NCI-H1436 treated with DMSO at 0.1 percent for 48 hours (cell line): ENCODE data around the gene SBNO2.

Experiments used
- DNase-seq: peaks from one replicate; lab custom pipeline; 2025; lab: John Stamatoyannopoulos, UW

The SBNO2 gene

DNA sequence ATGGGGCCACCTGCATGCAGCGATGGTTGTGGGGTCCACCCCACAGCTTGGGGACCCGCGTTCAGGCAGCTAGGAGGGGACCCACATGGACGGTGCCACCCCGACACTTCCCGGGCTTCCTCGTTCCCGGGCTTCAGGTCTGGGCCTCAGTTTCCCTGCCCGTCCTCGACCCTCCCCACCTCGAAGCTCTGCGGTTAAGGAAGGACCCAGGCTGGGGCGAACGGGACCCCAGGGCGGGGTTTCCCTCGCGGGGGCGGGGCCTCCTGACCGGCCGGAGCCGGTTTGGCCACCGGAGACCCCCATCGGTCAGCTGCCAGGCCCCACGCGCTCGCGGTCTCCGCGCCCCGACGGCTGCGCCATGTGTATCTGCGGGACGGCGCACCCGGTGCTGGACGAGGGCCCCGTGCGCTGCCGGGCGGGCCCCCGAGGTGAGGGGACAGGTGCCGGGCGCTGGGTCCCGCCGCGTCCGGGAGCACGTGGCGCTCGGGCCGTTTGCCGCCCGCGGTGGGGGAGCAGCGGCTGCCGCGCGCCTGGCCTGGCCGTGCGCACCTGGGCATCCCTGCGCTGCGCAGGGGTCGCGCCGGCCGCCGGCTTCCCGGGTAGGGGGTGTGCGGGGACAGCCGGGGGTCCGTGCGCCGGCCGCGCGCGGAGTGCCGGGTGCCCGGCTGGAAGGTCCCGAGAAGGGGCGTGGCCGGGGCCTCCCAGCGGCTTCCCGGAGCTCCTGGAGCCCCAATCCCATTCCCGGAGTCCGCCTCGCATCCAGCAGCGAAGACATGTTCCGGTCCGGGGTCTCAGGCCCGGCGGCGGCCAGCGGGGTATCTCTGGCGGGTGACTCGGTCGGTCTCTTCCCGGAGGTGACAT lies 102.9 kb downstream of the SBNO2 start:
- no peak for DNase-seq

DNA sequence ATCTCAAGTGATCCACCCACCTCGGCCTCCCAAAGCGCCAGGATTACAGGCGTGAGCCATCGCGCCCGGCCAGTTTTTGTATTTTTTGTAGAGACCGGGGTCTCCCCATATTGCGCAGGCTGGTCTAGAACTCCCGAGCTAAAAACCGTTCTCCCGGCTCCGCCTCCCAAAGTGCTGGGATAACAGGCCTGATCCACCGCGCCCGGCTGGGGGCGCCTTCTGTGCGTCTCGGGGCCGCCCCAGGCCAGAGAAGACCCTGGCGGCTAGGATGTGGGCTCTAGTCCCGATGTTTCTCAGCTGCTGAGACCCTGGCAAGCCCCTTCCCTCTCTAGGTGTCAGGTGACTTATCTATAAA lies 103.5 kb downstream of the SBNO2 start:
- DNase-seq = no peak

DNA sequence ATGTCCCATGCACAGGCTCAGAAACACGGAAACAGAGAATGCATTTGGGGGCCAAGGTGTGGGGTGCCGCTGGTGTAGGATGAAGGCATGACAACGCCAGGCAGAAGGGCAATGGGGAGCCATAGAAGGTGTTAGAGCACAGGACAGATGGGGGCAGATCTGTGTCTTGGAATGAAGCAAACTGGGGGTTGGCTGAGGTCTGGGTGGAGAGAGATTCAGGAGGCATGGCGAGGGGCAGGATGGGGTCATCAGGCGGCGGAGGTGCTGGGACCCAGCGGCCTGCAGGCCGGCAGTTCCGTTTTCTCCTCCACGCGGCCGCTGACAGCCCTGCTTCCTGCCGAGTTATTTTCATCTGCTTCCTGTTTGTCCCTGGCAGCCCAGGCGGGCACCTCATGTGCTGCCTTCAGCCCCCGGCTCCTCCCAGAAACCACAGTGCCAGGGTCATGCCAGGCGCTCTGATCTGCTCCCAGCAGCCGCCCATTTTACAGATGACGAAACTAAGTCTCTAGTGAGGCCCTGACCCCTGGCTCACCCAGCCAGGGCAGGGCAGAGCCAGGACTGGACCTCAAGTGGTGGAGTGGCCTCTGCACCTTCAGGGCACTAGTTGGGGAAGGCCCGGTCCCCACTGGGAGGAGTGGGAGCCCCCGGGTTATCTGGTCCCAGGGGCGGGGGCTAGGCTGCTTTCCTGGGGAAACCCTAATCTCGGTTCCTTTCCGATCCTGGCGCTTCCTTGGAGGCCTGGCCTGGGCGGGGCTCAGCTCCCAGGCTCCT lies 104.9 kb downstream of the SBNO2 start:
- no peak for DNase-seq

DNA sequence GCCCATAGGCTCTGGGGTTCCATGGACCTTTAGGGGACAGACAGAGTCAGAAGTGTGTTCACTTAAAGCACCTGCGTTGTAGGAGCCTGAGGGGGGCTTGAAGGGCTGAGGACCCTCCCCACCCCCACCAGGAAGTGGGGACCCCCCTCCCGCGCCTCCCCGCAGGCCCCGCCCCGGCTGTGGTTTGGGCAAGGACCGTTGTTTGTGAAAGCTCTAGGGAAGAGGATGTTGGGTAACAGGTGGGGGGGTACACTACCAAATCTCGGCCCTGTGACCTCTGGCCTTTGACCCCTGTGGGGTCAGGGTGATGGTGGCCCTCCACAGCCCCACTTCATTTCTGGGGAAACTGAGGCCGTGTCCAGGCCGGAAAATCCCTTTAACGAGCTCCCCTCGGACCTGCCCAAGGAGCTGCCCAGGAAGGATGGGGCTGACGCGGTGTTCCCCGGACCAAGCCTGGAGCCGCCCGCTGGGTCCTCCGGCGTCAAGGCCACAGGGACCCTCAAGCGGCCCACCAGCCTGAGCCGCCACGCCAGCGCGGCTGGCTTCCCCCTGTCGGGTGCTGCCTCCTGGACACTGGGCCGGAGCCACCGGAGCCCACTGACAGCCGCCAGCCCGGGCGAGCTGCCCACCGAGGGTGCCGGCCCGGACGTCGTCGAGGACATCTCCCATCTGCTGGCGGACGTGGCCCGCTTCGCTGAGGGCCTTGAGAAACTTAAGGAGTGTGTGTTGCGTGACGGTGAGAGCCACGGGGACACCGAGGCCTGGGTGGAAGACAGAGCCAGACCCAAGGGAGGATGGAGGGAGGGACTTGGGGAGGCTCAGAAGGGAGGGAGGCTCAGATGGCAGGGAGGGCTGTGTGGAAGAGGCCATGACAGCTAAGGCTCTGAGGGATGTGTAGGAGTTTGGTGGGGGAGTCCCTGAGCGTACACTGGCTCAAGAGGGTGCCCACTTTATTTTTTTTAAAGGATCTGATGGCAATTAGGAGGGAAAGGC lies 105.8 kb downstream of the SBNO2 start:
- DNase-seq = no peak

DNA sequence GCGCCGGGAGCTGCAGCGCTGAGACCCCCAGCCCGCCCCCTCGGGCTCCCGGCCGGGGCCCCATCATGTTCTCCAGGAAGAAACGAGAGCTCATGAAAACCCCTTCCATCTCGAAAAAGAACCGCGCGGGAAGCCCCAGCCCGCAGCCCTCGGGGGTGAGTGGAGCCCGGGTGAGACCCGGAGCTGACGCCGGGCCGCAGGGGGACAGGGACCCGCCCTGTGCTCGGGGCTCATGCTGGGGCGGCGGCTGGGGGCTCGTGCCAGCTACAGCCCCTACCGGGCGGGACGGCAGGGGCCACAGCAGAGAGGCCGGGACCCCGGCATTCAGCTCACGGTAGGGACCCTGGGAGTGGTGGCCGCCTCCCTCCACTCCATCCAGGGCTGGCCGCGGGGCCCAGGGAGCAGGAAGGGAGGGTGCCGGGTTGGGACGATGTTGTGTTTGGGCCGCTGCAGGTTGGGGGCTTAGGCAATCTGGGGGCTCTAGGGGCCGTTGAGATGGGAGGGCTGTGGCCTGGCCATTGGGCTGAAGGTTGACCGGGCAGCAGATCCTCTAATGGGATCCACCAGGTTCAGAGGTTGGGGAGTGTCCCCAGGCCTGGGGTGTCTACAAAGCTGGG lies 106.6 kb downstream of the SBNO2 start:
- DNase-seq = no peak

DNA sequence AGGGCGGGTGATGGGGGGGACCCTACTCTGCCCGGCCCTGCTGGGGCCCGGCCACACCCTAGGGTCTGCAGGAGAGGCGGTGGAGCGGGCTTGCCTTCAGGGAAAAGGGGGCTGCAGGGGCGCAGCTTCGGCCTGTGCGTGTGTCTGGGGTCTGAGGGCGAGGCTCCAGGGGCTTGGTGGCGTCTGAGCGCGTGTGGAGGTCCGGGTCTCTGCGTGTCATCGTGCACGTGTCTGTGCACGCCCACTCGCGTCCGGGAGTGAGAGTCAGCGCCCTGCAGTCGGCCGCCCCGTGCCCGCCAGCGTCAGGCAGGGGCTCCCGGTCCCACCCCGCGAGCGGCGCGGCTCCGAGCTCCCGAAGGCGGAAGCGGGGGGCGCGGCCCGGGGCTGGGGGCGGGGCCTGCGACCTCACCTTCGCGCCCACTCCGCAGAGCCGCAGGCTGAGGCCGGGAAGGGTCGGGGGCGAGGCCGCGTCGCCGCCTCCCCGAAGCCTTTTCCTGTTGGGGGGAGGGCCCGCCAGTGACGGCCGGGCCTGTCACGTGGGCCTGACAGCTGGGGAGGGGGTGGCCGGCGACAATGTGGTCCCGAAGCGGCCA lies 107.2 kb downstream of the SBNO2 start, which contains the start of gene ARHGAP45:
ARHGAP45 (plus strand) TSS at position 420 of the 593 bp plus-strand sequence. CDS start 239 bp downstream, outside the sequence.
- DNase-seq = no peak

DNA sequence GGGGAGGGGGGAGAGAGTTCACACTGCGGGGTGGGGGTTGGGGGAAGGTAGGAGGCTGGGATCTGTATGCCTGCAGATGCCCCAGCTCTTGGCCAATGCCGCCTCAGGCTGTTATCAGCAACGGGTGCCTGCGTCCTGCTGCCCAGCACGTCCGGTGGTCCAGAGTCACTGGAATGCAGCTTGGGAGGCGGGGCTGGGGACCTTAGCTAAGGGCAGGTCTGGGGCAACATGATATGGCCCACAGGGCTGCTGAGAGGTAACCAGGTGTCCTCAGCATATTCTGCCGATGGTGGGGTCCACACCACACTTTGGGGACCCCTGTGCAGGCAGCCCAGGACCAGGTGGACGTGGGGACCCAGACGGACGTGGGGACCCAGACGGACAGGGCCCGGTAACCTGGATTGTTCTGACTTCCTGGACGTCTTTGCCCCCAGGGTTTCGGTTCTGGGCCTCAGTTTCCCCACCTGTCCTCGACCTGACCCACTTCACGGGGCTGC lies 107.8 kb downstream of the SBNO2 start:
- DNase-seq = no peak

DNA sequence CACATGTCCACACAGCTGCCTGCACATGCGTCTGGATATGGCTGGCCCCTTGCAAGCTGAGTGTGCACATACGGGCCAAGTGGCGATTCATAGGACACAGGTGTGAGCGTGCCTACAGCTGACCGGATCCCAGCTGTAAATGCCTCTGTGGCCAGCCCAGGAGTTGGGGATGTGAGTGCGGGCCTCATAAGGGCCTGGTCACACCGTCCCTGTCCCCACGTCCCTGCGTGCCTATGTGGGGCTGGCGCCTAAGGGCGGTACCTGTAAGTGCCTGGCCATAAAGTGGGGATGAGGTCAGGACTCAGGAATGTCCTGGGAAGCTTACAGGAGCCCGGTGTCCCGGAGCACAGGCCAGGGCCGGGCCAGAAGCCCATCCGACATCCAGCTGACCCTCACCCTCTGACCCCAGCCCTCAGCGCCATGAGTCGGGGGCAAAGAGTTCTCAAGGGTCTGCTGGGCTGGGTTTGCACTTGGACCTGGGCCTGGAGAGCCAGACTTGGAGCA lies 108.4 kb downstream of the SBNO2 start:
- DNase-seq = no peak

DNA sequence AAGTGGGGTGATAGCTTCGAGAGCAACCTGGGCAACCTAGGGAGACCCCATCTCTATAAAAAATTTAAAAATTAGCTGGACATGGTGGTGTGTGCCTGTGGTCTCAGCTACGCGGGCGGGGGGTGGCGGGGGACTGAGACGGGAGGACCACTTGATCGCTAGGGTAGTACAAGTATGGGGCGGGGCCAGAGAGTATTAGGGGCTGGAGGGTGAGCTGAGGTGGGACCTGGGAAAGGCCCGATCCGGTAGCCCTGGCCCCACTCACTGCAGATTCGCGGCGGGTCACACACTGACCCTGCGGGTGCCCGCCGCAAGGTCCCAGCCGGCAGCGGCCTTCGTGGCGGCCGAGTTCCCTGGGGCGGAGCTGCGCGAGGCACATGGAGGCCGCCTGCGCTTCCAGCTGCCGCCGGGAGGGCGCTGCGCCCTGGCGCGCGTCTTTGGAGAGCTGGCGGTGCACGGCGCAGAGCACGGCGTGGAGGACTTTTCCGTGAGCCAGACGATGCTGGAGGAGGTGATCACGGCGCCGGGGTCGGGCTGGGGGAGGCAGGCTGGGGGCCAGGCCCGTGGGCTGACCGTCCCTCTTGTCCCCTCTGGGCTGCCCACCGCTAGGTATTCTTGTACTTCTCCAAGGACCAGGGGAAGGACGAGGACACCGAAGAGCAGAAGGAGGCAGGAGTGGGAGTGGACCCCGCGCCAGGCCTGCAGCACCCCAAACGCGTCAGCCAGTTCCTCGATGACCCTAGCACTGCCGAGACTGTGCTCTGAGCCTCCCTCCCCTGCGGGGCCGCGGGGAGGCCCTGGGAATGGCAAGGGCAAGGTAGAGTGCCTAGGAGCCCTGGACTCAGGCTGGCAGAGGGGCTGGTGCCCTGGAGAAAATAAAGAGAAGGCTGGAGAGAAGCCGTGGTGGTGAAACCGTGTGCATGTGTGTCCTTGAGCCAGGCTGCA lies 109.1 kb downstream of the SBNO2 start:
- DNase-seq = no peak

DNA sequence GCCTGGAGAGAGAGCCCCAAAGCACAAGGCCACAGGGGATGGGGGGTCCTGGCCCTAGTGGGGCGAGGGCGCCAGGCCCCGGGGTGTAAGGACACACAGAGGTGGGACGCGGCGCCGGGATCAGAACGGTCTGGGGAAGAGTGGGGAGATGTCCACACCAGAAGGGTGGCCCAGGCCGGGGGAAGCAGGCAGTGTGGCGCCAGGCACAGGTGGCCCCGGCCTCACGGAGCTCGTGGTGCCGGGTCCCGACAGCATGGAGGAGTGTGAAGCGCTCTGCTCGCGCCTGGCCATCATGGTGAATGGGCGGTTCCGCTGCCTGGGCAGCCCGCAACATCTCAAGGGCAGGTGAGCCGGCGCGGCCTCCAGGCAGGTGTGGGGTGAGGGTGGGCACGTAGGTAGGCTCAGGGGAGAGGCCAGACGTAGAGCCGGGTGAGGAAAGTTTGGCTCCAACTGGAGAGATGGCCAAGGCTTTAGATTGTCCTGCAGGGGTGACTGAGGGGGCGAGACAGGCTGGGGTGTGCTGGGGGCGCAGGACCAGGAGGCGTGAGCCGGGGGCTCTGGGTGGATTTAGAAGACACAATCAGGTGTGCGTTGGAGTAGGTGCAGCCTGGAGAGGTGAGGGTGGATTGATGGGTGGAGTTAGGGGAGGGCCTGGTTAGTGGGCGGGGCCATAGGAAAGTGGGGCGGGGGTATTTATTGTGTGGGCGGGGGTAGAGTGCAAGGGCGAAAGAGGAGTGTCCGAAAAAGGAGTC lies 110.0 kb downstream of the SBNO2 start:
- DNase-seq = no peak

DNA sequence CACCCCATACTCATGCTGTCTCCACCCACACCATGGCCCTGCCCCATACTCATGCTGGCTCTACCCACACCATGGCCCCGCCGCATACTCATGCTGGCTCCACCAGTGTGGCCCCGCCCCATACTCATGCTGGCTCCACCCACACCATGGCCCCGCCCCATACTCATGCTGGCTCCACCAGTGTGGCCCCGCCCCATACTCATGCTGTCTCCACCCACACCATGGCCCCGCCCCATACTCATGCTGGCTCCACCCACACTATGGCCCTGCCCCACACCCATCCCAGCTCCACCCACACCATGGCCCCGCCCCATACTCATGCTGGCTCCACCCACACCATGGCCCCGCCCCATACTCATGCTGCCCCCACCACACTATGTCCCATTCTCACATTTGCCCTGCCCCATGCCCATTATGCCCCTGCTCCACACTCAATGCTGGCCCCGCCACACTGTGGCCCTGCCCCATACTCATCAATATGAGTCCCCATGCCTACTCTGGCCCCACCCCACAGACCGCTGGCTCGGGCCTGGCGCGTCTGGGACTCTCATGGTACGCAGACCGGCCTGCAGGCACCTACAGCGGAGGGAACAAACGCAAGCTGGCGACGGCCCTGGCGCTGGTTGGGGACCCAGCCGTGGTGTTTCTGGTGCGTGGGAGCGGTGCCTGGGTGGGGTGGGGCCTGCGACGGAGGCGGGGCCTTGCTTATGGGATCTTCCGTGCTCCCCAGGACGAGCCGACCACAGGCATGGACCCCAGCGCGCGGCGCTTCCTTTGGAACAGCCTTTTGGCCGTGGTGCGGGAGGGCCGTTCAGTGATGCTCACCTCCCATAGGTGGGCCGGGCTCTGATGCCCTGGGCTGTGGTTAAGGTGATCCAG lies 110.8 kb downstream of the SBNO2 start:
- no peak for DNase-seq

DNA sequence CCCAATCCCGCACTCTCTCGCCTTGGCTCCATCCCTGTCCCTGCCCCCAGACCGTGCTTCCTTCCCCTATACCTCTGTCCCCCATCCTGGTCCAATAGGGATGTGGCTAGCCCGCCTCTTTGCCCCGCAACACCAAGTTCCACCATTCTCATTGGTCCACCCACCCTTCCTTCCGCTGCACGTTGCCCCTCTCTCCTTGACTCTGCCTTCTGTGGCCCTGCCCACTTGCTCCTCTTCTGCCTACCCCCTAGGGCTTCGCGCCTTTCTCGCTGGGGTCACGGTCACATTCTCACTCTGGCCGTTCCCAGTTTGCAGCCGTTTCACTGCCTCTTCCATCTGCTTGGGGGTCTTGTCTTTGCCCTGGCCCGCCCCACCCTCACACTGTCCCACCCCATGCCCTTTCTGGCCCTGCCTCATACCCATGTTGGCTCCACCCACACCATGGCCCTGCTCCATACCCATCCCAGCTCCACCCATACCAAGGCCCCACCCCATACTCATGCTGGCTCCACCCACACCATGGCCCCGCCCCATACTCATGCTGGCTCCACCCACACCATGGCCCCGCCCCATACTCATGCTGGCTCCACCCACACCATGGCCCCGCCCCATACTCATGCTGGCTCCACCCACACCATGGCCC lies 111.6 kb downstream of the SBNO2 start:
- DNase-seq = no peak

DNA sequence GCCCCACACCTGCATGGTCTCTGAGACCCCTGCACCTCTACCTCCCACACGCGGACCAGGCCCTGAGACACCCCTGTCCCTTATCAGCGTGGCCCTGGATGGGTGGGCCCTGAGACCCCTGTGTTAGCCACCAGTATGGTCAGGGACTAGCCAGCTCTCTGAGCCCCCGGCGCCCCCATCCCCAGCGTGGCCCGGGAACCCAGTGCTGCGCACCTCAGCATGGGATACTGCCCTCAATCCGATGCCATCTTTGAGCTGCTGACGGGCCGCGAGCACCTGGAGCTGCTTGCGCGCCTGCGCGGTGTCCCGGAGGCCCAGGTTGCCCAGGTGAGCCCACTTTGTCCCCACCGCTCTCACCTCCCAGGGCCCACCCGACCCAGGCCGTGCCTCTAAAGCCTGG lies 112.1 kb downstream of the SBNO2 start:
- DNase-seq = no peak

DNA sequence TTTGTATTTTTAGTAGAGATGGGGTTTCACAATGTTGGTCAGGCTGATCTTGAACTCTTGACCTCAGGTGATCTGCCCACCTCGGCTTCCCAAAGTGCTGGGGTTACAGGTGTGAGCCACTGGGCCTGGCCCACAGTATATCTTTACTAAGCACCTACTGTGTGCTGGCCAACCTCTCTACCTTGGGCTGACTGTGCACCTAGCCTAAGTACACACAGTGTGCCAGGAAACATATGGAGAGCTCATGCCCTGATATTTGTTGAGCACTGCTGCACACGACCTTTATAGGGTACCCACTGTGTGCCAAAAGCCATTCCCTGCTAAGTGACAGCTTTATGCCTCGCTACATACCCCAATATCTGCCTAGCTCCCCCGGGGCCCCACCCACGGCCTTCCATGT lies 113.4 kb downstream of the SBNO2 start:
- DNase-seq = no peak

DNA sequence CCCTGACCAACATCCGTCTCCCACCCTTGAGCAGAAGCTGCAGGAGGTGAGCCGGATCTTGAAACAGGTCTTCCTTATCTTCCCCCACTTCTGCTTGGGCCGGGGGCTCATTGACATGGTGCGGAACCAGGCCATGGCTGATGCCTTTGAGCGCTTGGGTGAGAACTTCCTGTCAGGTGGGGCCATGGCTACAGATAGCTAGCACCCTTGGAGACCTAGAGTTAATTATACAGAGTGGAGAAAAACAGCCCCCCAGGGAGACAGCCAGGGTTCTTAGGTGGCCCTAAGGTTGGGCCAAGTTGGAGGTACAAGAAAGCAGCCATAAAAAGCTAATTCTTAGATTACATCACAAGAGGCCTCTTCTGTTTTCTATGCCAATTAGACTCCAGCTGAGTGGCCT lies 116.0 kb downstream of the SBNO2 start:
- no peak for DNase-seq
